ENCODE data around the gene MAP3K4. TPM values are rescaled to one million over a fixed set of nuclear protein-coding genes. Genes with fewer than 3 reads are reported as not detected.

MAP3K4 gene
- total RNA-seq (2014; rRNA removed; shearing (Covaris generic)): 21.7 and 30.3 TPM in 2 replicates
- 36.6 and 38.7 TPM in 2 replicates for total RNA-seq (2022)
- Bru-seq, nascent RNA: percentile 78 among the genes with signal in this experiment
- BruChase-seq, experiment 1, labeled RNA remaining after a 6-hour chase: percentile 68 among the genes with signal in this experiment
- BruChase-seq, experiment 2, labeled RNA remaining after a 2-hour chase: percentile 72 among the genes with signal in this experiment
- long read RNA-seq, full-length matches to known transcripts: 11 of 17 reads
- long read RNA-seq, partial matches to known transcripts: 2 of 17 reads
- long read RNA-seq, other reads (novel, unspliced or antisense): 4 of 17 reads

DNA sequence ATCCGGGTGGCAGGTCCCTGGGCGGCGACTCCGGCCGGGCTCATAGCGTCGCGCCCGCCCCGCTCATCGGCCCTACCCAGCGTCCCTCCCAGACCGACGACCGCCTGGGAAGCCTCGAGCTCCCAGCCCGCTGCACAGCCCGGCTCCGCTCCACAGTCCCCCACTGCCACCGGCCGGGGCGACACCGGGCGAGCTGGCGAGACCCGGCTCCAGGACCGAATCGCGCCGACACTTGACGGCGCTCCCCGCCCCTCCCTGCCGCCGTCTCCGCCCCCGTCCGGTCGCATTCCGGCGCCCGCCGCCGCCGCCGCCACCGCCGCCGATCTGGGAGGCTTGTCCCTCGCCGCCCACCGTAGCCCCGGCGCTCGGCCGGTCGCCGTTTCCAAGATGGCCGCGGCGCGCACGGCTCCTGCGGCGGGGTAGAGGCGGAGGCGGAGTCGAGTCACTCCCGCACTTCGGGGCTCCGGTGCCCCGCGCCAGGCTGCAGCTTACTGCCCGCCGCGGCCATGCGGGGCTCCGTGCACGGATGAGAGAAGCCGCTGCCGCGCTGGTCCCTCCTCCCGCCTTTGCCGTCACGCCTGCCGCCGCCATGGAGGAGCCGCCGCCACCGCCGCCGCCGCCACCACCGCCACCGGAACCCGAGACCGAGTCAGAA is at the start of gene MAP3K4:
MAP3K4 (plus strand) TSS at position 364 of the 655 bp plus-strand sequence; CDS start at position 527, 163 bp downstream.
- H4K20me1 ChIP-seq (ENCODE audit: insufficient read depth, low read length): peaks cover 15% of the 10 kb centered on the region
- peak within 1 kb of the TSS; percentile 91 for H2AFZ ChIP-seq (ENCODE audit: low read length)
- intact Hi-C loops (cut with micrococcal nuclease; ENCODE audit: unreplicated experiment): loop anchor here (1.0 to 10.0 kb wide), 3 partner anchors 183 to 381 kb away; no protein-coding TSS in a partner anchor
- H3K9me3 ChIP-seq (ENCODE audit: low read length): no peaks in the 10 kb centered on the region
- H3K4me2 ChIP-seq (ENCODE audit: low read length): peak within 1 kb of the TSS; percentile 92
- CTCF ChIA-PET (ENCODE audit: unreplicated experiment): interaction anchor here (1.2 kb wide), 1 partner anchor 18 kb away, joined by 3 read pairs; no protein-coding TSS in a partner anchor
- H3K79me2 ChIP-seq (ENCODE audit: insufficient read depth, low read depth, low read length): peaks cover 38% of the 10 kb centered on the region
- peak within 1 kb of the TSS; percentile 86 for H3K4me3 ChIP-seq (ENCODE audit: low read depth, low read length, poor library complexity, severe bottlenecking)
- no peak for TF ChIP-seq EZH2phosphoT487 (IDR thresholded peaks at IDR 0.05; ENCODE audit: borderline replicate concordance, low read depth, low read length)
- TF ChIP-seq, protein P1, sequence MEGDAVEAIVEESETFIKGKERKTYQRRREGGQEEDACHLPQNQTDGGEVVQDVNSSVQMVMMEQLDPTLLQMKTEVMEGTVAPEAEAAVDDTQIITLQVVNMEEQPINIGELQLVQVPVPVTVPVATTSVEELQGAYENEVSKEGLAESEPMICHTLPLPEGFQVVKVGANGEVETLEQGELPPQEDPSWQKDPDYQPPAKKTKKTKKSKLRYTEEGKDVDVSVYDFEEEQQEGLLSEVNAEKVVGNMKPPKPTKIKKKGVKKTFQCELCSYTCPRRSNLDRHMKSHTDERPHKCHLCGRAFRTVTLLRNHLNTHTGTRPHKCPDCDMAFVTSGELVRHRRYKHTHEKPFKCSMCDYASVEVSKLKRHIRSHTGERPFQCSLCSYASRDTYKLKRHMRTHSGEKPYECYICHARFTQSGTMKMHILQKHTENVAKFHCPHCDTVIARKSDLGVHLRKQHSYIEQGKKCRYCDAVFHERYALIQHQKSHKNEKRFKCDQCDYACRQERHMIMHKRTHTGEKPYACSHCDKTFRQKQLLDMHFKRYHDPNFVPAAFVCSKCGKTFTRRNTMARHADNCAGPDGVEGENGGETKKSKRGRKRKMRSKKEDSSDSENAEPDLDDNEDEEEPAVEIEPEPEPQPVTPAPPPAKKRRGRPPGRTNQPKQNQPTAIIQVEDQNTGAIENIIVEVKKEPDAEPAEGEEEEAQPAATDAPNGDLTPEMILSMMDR (conservative IDR thresholded peaks at IDR 0.05; ENCODE audit: low read length): no peak
- H3K9me2 ChIP-seq (ENCODE audit: insufficient read depth, low read length): no peaks in the 10 kb centered on the region
- H3K27ac ChIP-seq (ENCODE audit: low read depth, low read length, poor library complexity, severe bottlenecking): peak within 1 kb of the TSS; percentile 76
- H3K36me3 ChIP-seq (ENCODE audit: insufficient read depth, low read length): 0 out of 2 replicates have a peak, but pooled peaks cover 3% of the 10 kb centered on the region
- BruUV-seq (replicated peaks): no TSS peak
- peaks cover 13% of the 10 kb centered on the region for H3K4me1 ChIP-seq (ENCODE audit: insufficient read depth, low read length, poor library complexity, severe bottlenecking)
- POLR2A ChIA-PET: interaction anchor here (0.6 to 2.8 kb wide), 5 partner anchors 7 to 266 kb away, joined by 3 to 10 read pairs (median 3); no protein-coding TSS in a partner anchor
- peak; percentile 75 for DNase-seq (ENCODE audit: low spot score)

DNA sequence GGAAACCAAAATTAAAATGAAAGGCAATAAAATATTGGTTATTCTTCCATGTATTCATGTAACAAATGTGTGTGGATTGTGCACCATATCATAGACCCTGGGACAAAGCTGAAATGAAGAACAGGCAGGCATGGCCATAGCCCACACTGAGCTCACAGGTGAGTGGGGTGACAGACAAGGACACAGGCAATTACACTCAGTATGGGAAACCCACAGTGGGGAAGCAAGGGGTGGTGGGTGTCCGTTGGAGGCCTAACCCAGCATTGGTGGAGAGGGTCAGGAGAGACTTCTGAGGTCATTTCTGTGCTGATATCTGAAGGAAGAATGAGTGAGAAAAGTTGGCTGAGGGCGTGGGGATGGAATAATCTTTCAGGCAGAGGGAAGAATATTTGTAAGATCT is 47.6 kb upstream of the MAP3K4 start:
- Histone ChIP-seq H3K4me1 (ENCODE audit: insufficient read depth, low read length, poor library complexity, severe bottlenecking) (no peaks in the 10 kb centered on the region), H3K4me2 (ENCODE audit: low read length) (no peak overlapping the region), H3K79me2 (ENCODE audit: insufficient read depth, low read depth, low read length) (no peaks in the 10 kb centered on the region), H3K36me3 (ENCODE audit: insufficient read depth, low read length) (no peaks in the 10 kb centered on the region), H3K9me2 (ENCODE audit: insufficient read depth, low read length) (no peaks in the 10 kb centered on the region), H3K27ac (ENCODE audit: low read depth, low read length, poor library complexity, severe bottlenecking) (no peak overlapping the region), H2AFZ (ENCODE audit: low read length) (no peak overlapping the region), H4K20me1 (ENCODE audit: insufficient read depth, low read length) (no peaks in the 10 kb centered on the region), H3K4me3 (ENCODE audit: low read depth, low read length, poor library complexity, severe bottlenecking) (no peak overlapping the region), H3K9me3 (ENCODE audit: low read length) (no peaks in the 10 kb centered on the region)
- CTCF ChIA-PET (ENCODE audit: unreplicated experiment): no interaction called here
- intact Hi-C loops (cut with micrococcal nuclease; ENCODE audit: unreplicated experiment): no loop called here
- no peak for TF ChIP-seq EZH2phosphoT487 (IDR thresholded peaks at IDR 0.05; ENCODE audit: borderline replicate concordance, low read depth, low read length)
- TF ChIP-seq, protein P1 (conservative IDR thresholded peaks at IDR 0.05; ENCODE audit: low read length): no peak
- POLR2A ChIA-PET: interaction anchor here (1.6 kb wide), 1 partner anchor 10 kb away, joined by 4 read pairs; no protein-coding TSS in a partner anchor
- DNase-seq (ENCODE audit: low spot score): no peak
- no TSS peak for BruUV-seq (replicated peaks)
